ENCODE measurements around the gene RASSF9. TPM values are rescaled to one million over a fixed set of nuclear protein-coding genes. Genes with fewer than 3 reads are reported as not detected.

The RASSF9 gene
- total RNA-seq, 3 donors from 2014 or later: 0.49 to 1.4 (median 1.1) TPM

- no peak for TF ChIP-seq CTCF (IDR thresholded peaks at IDR 0.05)
- no peaks in the 10 kb centered on the region for H3K4me1 ChIP-seq (ENCODE audit: low read depth)
- intact Hi-C loops (cut with DNase I, micrococcal nuclease): no loop called here
- H3K9me3 ChIP-seq: no peaks in the 10 kb centered on the region
- ATAC-seq (peak; percentile 10), DNase-seq (no peak)
- no peaks in the 10 kb centered on the region for H3K36me3 ChIP-seq (ENCODE audit: low read depth)
- H3K4me3 ChIP-seq: no peak overlapping the region
These were observed 7.5 kb upstream of the RASSF9 start for GRCh38 chr12:85843606-85844310.

GRCh38 chr12:85835426-85836196 lies 598 bp downstream of the RASSF9 start:
- ATAC-seq (peak; percentile 49), DNase-seq (no peak)
- Histone ChIP-seq H3K4me1 (ENCODE audit: low read depth) (peaks cover 8% of the 10 kb centered on the region), H3K36me3 (ENCODE audit: low read depth) (no peaks in the 10 kb centered on the region), H3K9me3 (no peaks in the 10 kb centered on the region), H3K4me3 (no peak overlapping the region)
- TF ChIP-seq CTCF (IDR thresholded peaks at IDR 0.05): no peak
- intact Hi-C loops (cut with DNase I, micrococcal nuclease): no loop called here

- ATAC-seq (no peak), DNase-seq (no peak)
- intact Hi-C loops (cut with DNase I, micrococcal nuclease): no loop called here
- no peaks in the 10 kb centered on the region for H3K9me3 ChIP-seq
- H3K4me1 ChIP-seq (ENCODE audit: low read depth): peaks cover 8% of the 10 kb centered on the region
- no peak for TF ChIP-seq CTCF (IDR thresholded peaks at IDR 0.05)
- no peak overlapping the region for H3K4me3 ChIP-seq
- no peaks in the 10 kb centered on the region for H3K36me3 ChIP-seq (ENCODE audit: low read depth)
These were observed 1.8 kb downstream of the RASSF9 start for GRCh38 chr12:85834378-85834777.

- ATAC-seq (no peak), DNase-seq (no peak)
- intact Hi-C loops (cut with DNase I, micrococcal nuclease): no loop called here
- TF ChIP-seq CTCF (IDR thresholded peaks at IDR 0.05): no peak
- Histone ChIP-seq H3K36me3 (ENCODE audit: low read depth) (no peaks in the 10 kb centered on the region), H3K4me1 (ENCODE audit: low read depth) (peaks cover 8% of the 10 kb centered on the region), H3K9me3 (no peaks in the 10 kb centered on the region), H3K4me3 (no peak overlapping the region)
These were observed 2.6 kb downstream of the RASSF9 start for GRCh38 chr12:85833579-85833978.

- DNase-seq: no peak
- no peaks in the 10 kb centered on the region for H3K36me3 ChIP-seq (ENCODE audit: low read depth)
- no peak for ATAC-seq
- H3K4me3 ChIP-seq: no peak overlapping the region
- peaks cover 5% of the 10 kb centered on the region for H3K4me1 ChIP-seq (ENCODE audit: low read depth)
- intact Hi-C loops (cut with DNase I, micrococcal nuclease): no loop called here
- H3K9me3 ChIP-seq: no peaks in the 10 kb centered on the region
- TF ChIP-seq CTCF (IDR thresholded peaks at IDR 0.05): no peak
These were observed 4.8 kb downstream of the RASSF9 start for GRCh38 chr12:85831327-85831990.
